Upper lobe of left lung (tissue), 4 donors: ENCODE measurements around the gene EGFR.

ENCODE experiments used
- POLR2A ChIP-seq, 4 donors: fragments of 450-650 bp; IDR thresholded peaks; one replicate each; pipeline ENCODE4 v1.5.1; 2016 to 2017; ENCODE audit warnings: antibody characterized with exemption in 4 of 4, mild to moderate bottlenecking in 2 of 4
- TF ChIP-seq, protein P1 (sequence below), 6 experiments: fragments of 450-650 bp in 4 of 6; fragments of 200-600 bp in 2 of 6; sonication (generic) in 2 of 6; IDR thresholded peaks; one replicate each; pipeline ENCODE4 v1.5.1; 2016 to 2019; ENCODE audit warnings: antibody characterized with exemption in 6 of 6

DNA sequence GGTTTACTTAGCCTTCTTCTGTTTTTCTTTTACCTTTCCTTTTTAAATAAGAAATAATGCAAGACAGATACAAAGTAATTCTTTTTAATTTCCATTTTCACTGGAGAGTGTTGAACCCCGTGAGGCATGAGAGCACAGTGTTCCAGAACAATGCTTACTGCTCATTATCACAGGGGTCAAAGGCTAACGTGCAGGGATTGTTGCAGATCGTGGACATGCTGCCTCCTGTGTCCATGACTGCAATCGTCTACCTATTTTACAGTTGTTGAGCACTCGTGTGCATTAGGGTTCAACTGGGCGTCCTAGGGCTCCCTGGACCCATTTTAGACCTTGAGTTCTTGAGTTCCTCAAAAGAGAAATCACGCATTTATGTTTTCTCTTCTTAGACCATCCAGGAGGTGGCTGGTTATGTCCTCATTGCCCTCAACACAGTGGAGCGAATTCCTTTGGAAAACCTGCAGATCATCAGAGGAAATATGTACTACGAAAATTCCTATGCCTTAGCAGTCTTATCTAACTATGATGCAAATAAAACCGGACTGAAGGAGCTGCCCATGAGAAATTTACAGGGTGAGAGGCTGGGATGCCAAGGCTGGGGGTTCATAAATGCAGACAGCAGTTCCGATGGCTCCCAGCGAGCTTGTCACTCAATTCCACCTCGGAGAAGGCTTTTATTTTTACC is 124.2 kb downstream of the EGFR start:
- TF ChIP-seq POLR2A (IDR thresholded peaks at IDR 0.05), result no peak
- TF ChIP-seq, protein P1, sequence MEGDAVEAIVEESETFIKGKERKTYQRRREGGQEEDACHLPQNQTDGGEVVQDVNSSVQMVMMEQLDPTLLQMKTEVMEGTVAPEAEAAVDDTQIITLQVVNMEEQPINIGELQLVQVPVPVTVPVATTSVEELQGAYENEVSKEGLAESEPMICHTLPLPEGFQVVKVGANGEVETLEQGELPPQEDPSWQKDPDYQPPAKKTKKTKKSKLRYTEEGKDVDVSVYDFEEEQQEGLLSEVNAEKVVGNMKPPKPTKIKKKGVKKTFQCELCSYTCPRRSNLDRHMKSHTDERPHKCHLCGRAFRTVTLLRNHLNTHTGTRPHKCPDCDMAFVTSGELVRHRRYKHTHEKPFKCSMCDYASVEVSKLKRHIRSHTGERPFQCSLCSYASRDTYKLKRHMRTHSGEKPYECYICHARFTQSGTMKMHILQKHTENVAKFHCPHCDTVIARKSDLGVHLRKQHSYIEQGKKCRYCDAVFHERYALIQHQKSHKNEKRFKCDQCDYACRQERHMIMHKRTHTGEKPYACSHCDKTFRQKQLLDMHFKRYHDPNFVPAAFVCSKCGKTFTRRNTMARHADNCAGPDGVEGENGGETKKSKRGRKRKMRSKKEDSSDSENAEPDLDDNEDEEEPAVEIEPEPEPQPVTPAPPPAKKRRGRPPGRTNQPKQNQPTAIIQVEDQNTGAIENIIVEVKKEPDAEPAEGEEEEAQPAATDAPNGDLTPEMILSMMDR (IDR thresholded peaks at IDR 0.05), result no peak
